Fibroblast of mammary gland (primary cell): ENCODE results near the gene CKAP2L.

ENCODE experiments used
- DNase-seq: peaks from one replicate; pipeline ENCODE4 v3.0.0-alpha.2; 2010; ENCODE audit warnings: low read depth
- H3K4me3 ChIP-seq: 2 replicates; pipeline ENCODE4 v1.5.1; 2011; ENCODE audit warnings: low read depth, mild to moderate bottlenecking, low read length, moderate library complexity; ENCODE audit not compliant: control insufficient read depth
- TF ChIP-seq, protein P1 (sequence below): conservative IDR thresholded peaks from 2 replicates; pipeline ENCODE4 v1.5.1; 2011; ENCODE audit warnings: low read depth, low read length, inconsistent platforms; ENCODE audit not compliant: control insufficient read depth, insufficient read depth

CKAP2L gene

DNA sequence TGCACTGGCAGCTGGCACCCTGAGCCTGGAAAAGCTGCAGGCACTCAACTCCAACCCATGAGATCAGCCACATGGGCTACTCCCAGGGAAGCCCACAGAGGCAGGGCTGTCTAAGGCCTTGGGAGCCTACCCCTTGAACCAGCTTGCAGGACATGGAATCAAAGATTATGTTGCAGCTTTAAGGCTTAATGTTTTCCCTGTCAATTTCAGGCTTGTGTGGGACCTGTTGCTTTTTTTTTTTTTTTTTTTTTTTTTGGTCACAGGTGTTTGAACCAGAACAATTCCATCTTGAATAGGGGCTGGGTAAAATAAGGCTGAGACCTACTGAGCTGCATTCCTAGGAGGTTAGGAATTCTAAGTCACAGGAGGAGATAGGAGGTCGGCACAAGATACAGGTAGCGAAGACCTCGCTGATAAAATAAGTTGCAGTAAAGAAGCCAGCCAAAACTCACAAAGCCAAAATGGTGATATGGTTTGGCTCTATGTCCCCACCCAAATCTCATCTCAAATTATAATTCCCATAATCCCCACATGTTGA lies 27.4 kb upstream of the CKAP2L start:
- no peak for DNase-seq
- H3K4me3 ChIP-seq, result no peak overlapping the region
- TF ChIP-seq, protein P1, sequence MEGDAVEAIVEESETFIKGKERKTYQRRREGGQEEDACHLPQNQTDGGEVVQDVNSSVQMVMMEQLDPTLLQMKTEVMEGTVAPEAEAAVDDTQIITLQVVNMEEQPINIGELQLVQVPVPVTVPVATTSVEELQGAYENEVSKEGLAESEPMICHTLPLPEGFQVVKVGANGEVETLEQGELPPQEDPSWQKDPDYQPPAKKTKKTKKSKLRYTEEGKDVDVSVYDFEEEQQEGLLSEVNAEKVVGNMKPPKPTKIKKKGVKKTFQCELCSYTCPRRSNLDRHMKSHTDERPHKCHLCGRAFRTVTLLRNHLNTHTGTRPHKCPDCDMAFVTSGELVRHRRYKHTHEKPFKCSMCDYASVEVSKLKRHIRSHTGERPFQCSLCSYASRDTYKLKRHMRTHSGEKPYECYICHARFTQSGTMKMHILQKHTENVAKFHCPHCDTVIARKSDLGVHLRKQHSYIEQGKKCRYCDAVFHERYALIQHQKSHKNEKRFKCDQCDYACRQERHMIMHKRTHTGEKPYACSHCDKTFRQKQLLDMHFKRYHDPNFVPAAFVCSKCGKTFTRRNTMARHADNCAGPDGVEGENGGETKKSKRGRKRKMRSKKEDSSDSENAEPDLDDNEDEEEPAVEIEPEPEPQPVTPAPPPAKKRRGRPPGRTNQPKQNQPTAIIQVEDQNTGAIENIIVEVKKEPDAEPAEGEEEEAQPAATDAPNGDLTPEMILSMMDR, result no peak

DNA sequence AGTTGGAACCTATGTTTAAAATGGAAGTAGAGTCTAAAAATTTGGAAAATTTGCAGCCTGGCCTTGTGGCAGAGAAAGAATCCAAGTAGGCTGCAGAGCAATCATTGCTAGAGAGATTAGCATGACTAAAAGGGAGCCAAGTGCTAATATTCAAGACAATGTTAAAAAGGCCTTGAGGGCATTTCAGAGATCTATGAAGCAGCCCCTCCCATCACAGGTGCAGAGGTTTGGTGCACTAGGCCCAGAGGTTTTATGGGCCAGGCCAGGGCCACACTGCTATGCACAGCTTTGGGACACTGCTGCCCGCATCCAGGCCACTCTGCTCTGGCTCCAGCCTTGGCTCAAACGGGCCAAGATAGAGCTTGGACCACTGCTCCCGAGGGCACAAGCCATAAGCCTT lies 26.6 kb upstream of the CKAP2L start:
- no peak overlapping the region for H3K4me3 ChIP-seq
- DNase-seq, result no peak
- TF ChIP-seq, protein P1, result no peak

DNA sequence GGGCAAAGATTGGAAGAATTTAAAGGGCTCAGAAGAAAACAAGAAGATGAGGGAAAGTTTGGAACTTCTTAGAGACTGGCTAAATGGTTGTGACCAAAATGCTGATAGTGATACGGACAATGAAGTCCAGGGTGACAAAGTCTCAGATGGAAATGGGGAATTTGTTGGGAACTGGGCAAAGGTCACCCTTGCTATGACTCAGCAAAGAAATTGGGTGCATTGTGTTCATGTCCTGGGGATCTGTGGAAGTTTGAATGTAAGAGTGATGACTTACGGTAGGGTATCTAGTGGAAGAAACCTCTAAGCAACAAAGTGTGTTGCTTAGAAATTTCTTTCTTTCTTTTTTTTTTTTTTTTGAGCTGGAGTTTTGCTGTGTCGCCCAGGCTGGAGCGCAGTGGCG lies 25.9 kb upstream of the CKAP2L start:
- H3K4me3 ChIP-seq, result no peak overlapping the region
- no peak for DNase-seq
- TF ChIP-seq, protein P1, result no peak

DNA sequence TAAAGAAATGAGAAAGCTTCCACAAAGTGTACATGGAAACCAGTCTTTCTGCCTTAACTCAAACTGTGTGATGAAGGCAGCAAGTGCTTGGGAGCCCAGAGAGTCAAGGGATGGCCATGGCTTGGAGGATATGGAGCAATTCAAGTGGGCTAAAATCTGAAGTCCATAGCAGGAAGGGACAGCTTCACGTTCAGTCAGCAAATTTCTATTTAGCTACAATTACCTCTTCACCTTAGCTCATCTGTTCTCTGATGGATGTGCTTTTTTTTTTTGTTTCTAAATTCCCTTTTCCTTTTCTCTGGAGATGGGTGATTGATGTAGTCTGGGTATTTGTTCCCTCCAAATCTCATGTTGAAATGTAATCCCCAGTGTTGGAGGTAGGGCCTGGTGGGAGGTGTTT lies 24.8 kb upstream of the CKAP2L start:
- no peak overlapping the region for H3K4me3 ChIP-seq
- DNase-seq, result no peak
- TF ChIP-seq, protein P1, result no peak

DNA sequence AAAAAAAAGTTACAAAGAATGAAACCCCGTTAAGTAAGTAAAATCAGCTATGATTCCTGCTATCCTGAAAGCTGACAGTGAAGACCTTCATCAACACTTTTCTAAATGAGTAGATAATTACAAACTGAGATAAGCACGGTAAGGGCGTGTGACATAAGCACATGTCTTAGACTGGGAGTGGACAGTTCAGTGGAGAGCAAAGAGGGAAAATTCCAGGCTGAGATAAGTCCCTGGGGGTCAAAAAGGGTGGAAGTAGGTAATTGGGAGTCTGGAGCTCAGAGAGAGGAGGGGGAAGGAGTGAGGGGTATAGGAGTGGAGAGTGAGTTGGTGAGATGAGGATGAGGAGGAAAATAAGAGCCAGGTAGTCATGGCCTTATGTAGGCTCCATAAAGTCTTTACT lies 24.2 kb upstream of the CKAP2L start:
- TF ChIP-seq, protein P1, result no peak
- H3K4me3 ChIP-seq, result no peak overlapping the region
- DNase-seq, result no peak

DNA sequence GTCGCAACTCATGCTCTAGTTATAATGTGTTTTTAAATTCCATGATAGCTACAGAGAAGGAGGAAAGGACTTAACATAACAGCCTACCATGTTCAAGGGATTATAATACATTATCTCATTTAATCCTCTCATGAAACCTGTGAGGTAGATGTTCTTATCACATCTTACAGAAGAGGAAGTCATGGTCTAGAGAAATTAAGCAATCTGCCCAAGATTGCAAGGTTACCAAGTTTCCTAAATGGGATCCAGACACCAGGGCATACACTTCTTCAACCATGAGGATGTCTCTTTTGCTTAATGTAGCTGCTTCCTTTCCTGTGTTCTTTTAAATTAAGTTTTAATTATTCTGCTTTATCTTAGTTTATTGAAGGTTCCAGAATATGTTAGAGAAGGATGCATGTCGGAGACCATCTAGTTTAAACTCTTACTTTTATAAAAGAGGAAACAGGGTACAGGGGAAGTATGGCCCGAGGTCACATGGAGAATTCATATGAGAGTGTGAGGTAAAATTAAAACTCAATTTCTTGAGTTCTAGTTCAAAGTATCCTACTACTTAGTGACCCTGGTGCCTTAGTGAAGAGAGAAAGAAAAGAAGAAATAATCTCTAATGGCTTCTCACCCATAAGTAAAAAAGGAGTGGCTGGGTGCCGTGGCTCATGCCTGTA lies 23.5 kb upstream of the CKAP2L start:
- DNase-seq, result no peak
- H3K4me3 ChIP-seq, result no peak overlapping the region
- TF ChIP-seq, protein P1, result no peak
